CD4-positive, alpha-beta memory T cell (primary cell): ENCODE results near the gene C1QTNF4. TPM values are rescaled to one million over a fixed set of nuclear protein-coding genes. Genes with fewer than 3 reads are reported as not detected.

Source experiments
- CTCF ChIA-PET: fragments of 350-600 bp; sonication (Branson Sonifier 250); formaldehyde crosslinking; loops from one replicate; lab custom pipeline; 2021; ENCODE audit warnings: inconsistent platforms; ENCODE audit not compliant: partially characterized antibody; lab: Charles Lee
- POLR2A ChIA-PET: fragments of 350-600 bp; sonication (Branson Sonifier 250); formaldehyde crosslinking; loops from one replicate; lab custom pipeline; 2021; ENCODE audit not compliant: partially characterized antibody; lab: Charles Lee
- DNase-seq, 5 donors: peaks; one replicate each; pipeline versions ENCODE4 v3.0.0 to v3.0.0-alpha.2; 2020 to 2022; ENCODE audit warnings: mixed read lengths in 1 of 5
- H3K27ac ChIP-seq: one replicate; pipeline ENCODE4 v1.7.0; 2013; ENCODE audit warnings: low read depth, low read length
- H3K27me3 ChIP-seq: 2 replicates; pipeline ENCODE4 v1.7.0; 2013; ENCODE audit warnings: mild to moderate bottlenecking, low read length, moderate library complexity; ENCODE audit not compliant: insufficient read depth
- H3K36me3 ChIP-seq: 2 replicates; pipeline ENCODE4 v1.7.0; 2013; ENCODE audit warnings: mild to moderate bottlenecking, low read length, moderate library complexity; ENCODE audit not compliant: insufficient read depth
- H3K4me1 ChIP-seq: 2 replicates; pipeline ENCODE4 v1.7.0; 2013; ENCODE audit warnings: mild to moderate bottlenecking, low read length, moderate library complexity; ENCODE audit not compliant: insufficient read depth
- H3K4me3 ChIP-seq, 2 donors: one replicate each; pipeline ENCODE4 v1.7.0; 2013; ENCODE audit warnings: low read length in 2 of 2, mild to moderate bottlenecking in 1 of 2
- H3K9me3 ChIP-seq, 2 donors: one replicate each; pipeline ENCODE4 v1.7.0; 2013; ENCODE audit warnings: low read length in 2 of 2, control low read depth in 1 of 2; ENCODE audit not compliant: control insufficient read depth in 1 of 2
- H3K27ac Mint-ChIP-seq, 7 donors: one replicate each; pipeline ENCODE4 v1.8.0; 2020 to 2021; ENCODE audit warnings: mixed read lengths in 7 of 7, mild to moderate bottlenecking in 6 of 7, inconsistent platforms in 3 of 7, moderate library complexity in 3 of 7
- H3K27me3 Mint-ChIP-seq, 2 donors: one replicate each; pipeline ENCODE4 v1.8.0; 2020 to 2021; ENCODE audit warnings: mixed read lengths in 2 of 2
- H3K36me3 Mint-ChIP-seq, 2 donors: one replicate each; pipeline ENCODE4 v1.8.0; 2020 to 2021; ENCODE audit warnings: mixed read lengths in 2 of 2, inconsistent platforms in 1 of 2, mild to moderate bottlenecking in 1 of 2
- H3K4me1 Mint-ChIP-seq, 4 donors: one replicate each; pipeline ENCODE4 v1.8.0; 2020 to 2021; ENCODE audit warnings: mixed read lengths in 4 of 4, mild to moderate bottlenecking in 1 of 4
- H3K4me3 Mint-ChIP-seq, 8 donors: one replicate each; pipeline ENCODE4 v1.8.0; 2020 to 2021; ENCODE audit warnings: mixed read lengths in 8 of 8, mild to moderate bottlenecking in 7 of 8, moderate library complexity in 6 of 8, inconsistent platforms in 3 of 8
- H3K9me3 Mint-ChIP-seq, 8 donors: one replicate each; pipeline ENCODE4 v1.8.0; 2020 to 2021; ENCODE audit warnings: mixed read lengths in 8 of 8, mild to moderate bottlenecking in 5 of 8, inconsistent platforms in 3 of 8, moderate library complexity in 1 of 8
- intact Hi-C: fragments of 100-400 bp; cut with micrococcal nuclease; formaldehyde crosslinking; loops from one replicate; pipeline ENCODE4 v1.15.1; 2023
- polyA plus RNA-seq, 2 donors: library from polyadenylated mRNA; unstranded; fragments of 300-500 nt; fragmentation: Illumina TruSeq; gene quantifications; one replicate each; pipeline ENCODE4 v1.2.3, GENCODE V29; 2021
- total RNA-seq, 2 experiments: library from RNA; stranded (reverse); gene quantifications; one replicate each; pipeline ENCODE4 v1.2.3, GENCODE V29; 2021

The C1QTNF4 gene
- total and polyA plus RNA-seq, 4 experiments from 2014 or later = 0.44 to 0.61 TPM; not detected in 2

- Mint-ChIP-seq H3K4me1 (peaks cover 19 to 52% (median 37%) of the 10 kb centered on the region in 4 donors), H3K9me3 (peaks cover 0 to 3% (median 0%) of the 10 kb centered on the region in 8 donors), H3K36me3 (peaks cover 30 to 60% of the 10 kb centered on the region in 2 donors), H3K4me3 (peak overlapping the region; percentile 97 to 100 (median 100)), H3K27me3 (peaks cover 0 to 1% of the 10 kb centered on the region in 2 donors), H3K27ac (peak overlapping the region in 6 of 7 donors; percentile 22 to 100 (median 86))
- Histone ChIP-seq H3K9me3 (no peaks in the 10 kb centered on the region), H3K4me1 (peaks cover 42% of the 10 kb centered on the region), H3K36me3 (peaks cover 36% of the 10 kb centered on the region), H3K4me3 (peak overlapping the region in 1 of 2 donors; percentile 80), H3K27me3 (no peaks in the 10 kb centered on the region), H3K27ac (peak overlapping the region; percentile 83)
- CTCF ChIA-PET = interaction anchor here (1.5 to 2.1 kb wide), 2 partner anchors 13 to 24 kb away, joined by 4 to 7 read pairs; no protein-coding TSS in a partner anchor
- DNase-seq = no peak
- intact Hi-C loops = loop anchor here (2.0 to 10.0 kb wide), 6 partner anchors 13 to 641 kb away; partner anchors contain the start of genes ACP2, ARFGAP2, CSTPP1 and FNBP4
- POLR2A ChIA-PET = interaction anchor here (1.1 to 3.4 kb wide), 5 partner anchors 11 to 329 kb away, joined by 3 to 52 read pairs (median 8); partner anchors contain the start of genes ACP2, AGBL2, CELF1 and NUP160
These were observed 16.7 kb downstream of the C1QTNF4 start for GRCh38 chr11:47577460-47578041.

GRCh38 chr11:47573321-47573720, 20.9 kb downstream of the C1QTNF4 start:
- intact Hi-C loops = loop anchor here (10.0 kb wide), 1 partner anchor 399 kb away; the partner anchor contains the start of gene ARFGAP2
- DNase-seq = no peak
- H3K36me3 Mint-ChIP-seq = peaks cover 21 to 55% of the 10 kb centered on the region in 2 donors
- no peaks in the 10 kb centered on the region for H3K9me3 Mint-ChIP-seq
- H3K4me1 Mint-ChIP-seq = peaks cover 10 to 33% (median 20%) of the 10 kb centered on the region in 4 donors
- ChIA-PET CTCF (interaction anchor here (1.6 kb wide), 1 partner anchor 8 kb away, joined by 7 read pairs; the partner anchor contains the start of gene PTPMT1), POLR2A (interaction anchor here (2.1 kb wide), 1 partner anchor 9 kb away, joined by 9 read pairs; the partner anchor contains the start of gene PTPMT1)
- Histone ChIP-seq H3K9me3 (no peaks in the 10 kb centered on the region), H3K27ac (no peak overlapping the region), H3K27me3 (no peaks in the 10 kb centered on the region), H3K36me3 (peaks cover 39% of the 10 kb centered on the region), H3K4me1 (peaks cover 29% of the 10 kb centered on the region), H3K4me3 (no peak overlapping the region)
- H3K27ac Mint-ChIP-seq = peak overlapping the region in 1 of 7 donors; percentile 46
- no peaks in the 10 kb centered on the region for H3K27me3 Mint-ChIP-seq
- H3K4me3 Mint-ChIP-seq = no peak overlapping the region

DNA sequence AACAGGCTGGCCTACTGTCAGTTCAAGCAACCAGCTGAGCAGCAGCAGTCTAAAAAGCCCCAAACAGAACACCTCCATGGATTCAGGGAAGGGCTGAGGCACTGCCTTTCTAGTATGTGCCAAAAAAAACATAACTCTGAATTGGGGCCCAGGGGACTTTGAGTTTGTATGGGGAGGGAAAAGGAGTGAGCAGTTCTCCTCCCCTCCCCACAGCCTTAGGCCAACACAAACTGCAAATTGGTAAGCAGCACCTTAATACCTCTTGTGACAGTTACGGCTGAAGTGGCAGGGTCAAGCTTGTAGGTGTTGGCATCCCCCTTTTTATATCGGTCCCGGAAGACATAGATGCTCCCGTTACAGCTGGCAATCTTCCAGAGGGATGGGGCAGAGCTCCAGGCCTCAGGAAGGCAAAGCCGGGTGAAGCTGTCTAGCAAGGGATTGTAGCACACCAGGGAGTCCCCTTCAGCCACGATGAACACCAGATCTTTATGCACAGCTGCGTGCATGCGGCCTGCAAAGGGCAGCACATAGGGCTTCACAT, 21.4 kb downstream of the C1QTNF4 start:
- ChIA-PET POLR2A (interaction anchor here (2.1 kb wide), 1 partner anchor 8 kb away, joined by 9 read pairs; the partner anchor contains the start of gene PTPMT1), CTCF (interaction anchor here (1.0 to 1.6 kb wide), 2 partner anchors 8 to 18 kb away, joined by 3 to 7 read pairs; partner anchors contain the start of gene PTPMT1)
- Histone ChIP-seq H3K27me3 (no peaks in the 10 kb centered on the region), H3K4me1 (peaks cover 23% of the 10 kb centered on the region), H3K4me3 (no peak overlapping the region), H3K9me3 (no peaks in the 10 kb centered on the region), H3K36me3 (peaks cover 39% of the 10 kb centered on the region), H3K27ac (no peak overlapping the region)
- intact Hi-C loops = loop anchor here (10.0 kb wide), 1 partner anchor 398 kb away; the partner anchor contains the start of gene ARFGAP2
- Mint-ChIP-seq H3K4me1 (peaks cover 10 to 27% (median 16%) of the 10 kb centered on the region in 4 donors), H3K9me3 (no peaks in the 10 kb centered on the region), H3K36me3 (peaks cover 21 to 55% of the 10 kb centered on the region in 2 donors), H3K27me3 (no peaks in the 10 kb centered on the region), H3K4me3 (no peak overlapping the region), H3K27ac (peak overlapping the region in 3 of 7 donors; percentile 22 to 52 (median 46))
- no peak for DNase-seq

GRCh38 chr11:47571895-47572294, 22.3 kb downstream of the C1QTNF4 start:
- no peaks in the 10 kb centered on the region for H3K27me3 ChIP-seq
- Mint-ChIP-seq H3K36me3 (peaks cover 17 to 50% of the 10 kb centered on the region in 2 donors), H3K27me3 (no peaks in the 10 kb centered on the region), H3K4me1 (peaks cover 5 to 20% (median 9%) of the 10 kb centered on the region in 4 donors), H3K4me3 (no peak overlapping the region), H3K9me3 (no peaks in the 10 kb centered on the region), H3K27ac (no peak overlapping the region)
- CTCF ChIA-PET = interaction anchor here (1.0 kb wide), 1 partner anchor 17 kb away, joined by 3 read pairs; no protein-coding TSS in a partner anchor
- H3K27ac ChIP-seq = no peak overlapping the region
- DNase-seq = no peak
- POLR2A ChIA-PET = no interaction called here
- no peaks in the 10 kb centered on the region for H3K9me3 ChIP-seq
- H3K4me1 ChIP-seq = peaks cover 16% of the 10 kb centered on the region
- intact Hi-C loops = loop anchor here (10.0 kb wide), 1 partner anchor 397 kb away; the partner anchor contains the start of gene ARFGAP2
- no peak overlapping the region for H3K4me3 ChIP-seq
- peaks cover 36% of the 10 kb centered on the region for H3K36me3 ChIP-seq

DNA sequence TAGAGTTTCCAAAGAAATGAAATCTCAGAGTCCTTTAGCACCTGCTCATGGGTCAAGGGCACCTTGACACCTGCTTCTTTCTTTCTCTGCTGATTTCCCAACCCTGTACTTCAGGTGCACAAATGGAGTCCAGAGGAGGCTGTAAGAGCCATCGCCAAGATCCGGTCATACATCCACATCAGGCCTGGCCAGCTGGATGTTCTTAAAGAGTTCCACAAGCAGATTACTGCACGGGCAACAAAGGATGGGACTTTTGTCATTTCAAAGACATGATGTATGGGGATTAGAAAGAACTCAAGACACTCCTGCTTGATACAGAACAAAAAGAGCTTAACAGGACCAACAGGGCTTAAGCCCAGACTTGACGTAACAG, 22.9 kb downstream of the C1QTNF4 start:
- H3K4me1 Mint-ChIP-seq = peaks cover 11 to 20% (median 13%) of the 10 kb centered on the region in 4 donors
- H3K9me3 ChIP-seq = no peaks in the 10 kb centered on the region
- peaks cover 16% of the 10 kb centered on the region for H3K4me1 ChIP-seq
- H3K4me3 ChIP-seq = no peak overlapping the region
- H3K27ac Mint-ChIP-seq = peak overlapping the region in 2 of 7 donors; percentile 1 to 60
- no peak overlapping the region for H3K4me3 Mint-ChIP-seq
- intact Hi-C loops = loop anchor here (10.0 kb wide), 1 partner anchor 397 kb away; the partner anchor contains the start of gene ARFGAP2
- ChIA-PET CTCF (no interaction called here), POLR2A (interaction anchor here (0.6 kb wide), 1 partner anchor 357 kb away, joined by 4 read pairs; the partner anchor contains the start of gene DDB2)
- H3K36me3 ChIP-seq = peaks cover 34% of the 10 kb centered on the region
- H3K27ac ChIP-seq = no peak overlapping the region
- H3K9me3 Mint-ChIP-seq = no peaks in the 10 kb centered on the region
- H3K36me3 Mint-ChIP-seq = peaks cover 17 to 49% of the 10 kb centered on the region in 2 donors
- no peaks in the 10 kb centered on the region for H3K27me3 ChIP-seq
- no peaks in the 10 kb centered on the region for H3K27me3 Mint-ChIP-seq
- no peak for DNase-seq

DNA sequence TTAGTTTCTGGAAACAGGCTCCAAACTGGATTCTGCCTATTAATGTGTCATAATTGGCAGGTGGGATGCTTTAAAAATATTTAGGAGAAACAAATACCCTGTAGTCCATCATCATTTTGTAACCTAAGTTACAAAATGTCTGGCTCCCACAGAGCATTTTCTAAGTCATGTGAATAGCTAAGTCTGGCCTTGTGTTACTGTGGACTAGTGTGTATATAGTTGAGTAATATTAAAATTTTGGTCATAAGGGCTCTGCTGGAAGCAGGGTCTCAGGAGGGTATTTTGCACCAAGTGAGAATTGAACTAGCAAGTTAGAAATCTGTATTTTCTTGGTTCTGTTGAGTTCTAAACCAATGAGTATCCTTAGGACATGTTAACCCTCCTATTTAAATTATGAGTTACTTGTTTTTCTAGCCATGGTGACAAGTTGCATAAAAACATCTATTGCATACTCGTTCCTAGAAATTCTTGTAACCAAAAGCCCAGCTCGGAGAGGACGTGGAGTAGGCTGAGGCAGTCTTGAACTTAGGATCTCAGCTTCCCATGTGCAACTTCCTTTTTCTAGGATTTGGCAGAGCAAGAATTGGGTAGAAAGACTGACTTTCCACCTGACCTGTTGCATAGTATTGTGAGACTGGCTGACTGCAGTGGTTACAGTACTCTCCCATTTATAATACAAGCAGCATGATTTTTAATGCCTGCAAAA, 23.4 kb downstream of the C1QTNF4 start:
- Histone ChIP-seq H3K4me3 (no peak overlapping the region), H3K27ac (no peak overlapping the region), H3K36me3 (peaks cover 34% of the 10 kb centered on the region), H3K27me3 (no peaks in the 10 kb centered on the region), H3K9me3 (no peaks in the 10 kb centered on the region), H3K4me1 (peaks cover 17% of the 10 kb centered on the region)
- H3K36me3 Mint-ChIP-seq = peaks cover 17 to 49% of the 10 kb centered on the region in 2 donors
- H3K27ac Mint-ChIP-seq = peak overlapping the region in 1 of 7 donors; percentile 1
- ChIA-PET POLR2A (interaction anchor here (0.6 to 7.6 kb wide), 3 partner anchors 8 to 356 kb away, joined by 4 to 52 read pairs (median 5); partner anchors contain the start of genes CELF1, DDB2, KBTBD4 and NDUFS3), CTCF (interaction anchor here (1.2 kb wide), 1 partner anchor 18 kb away, joined by 4 read pairs; the partner anchor contains the start of gene CELF1)
- H3K9me3 Mint-ChIP-seq = no peaks in the 10 kb centered on the region
- H3K4me3 Mint-ChIP-seq = no peak overlapping the region
- peaks cover 13 to 24% (median 16%) of the 10 kb centered on the region in 4 donors for H3K4me1 Mint-ChIP-seq
- H3K27me3 Mint-ChIP-seq = no peaks in the 10 kb centered on the region
- no peak for DNase-seq
- intact Hi-C loops = loop anchor here (10.0 kb wide), 1 partner anchor 396 kb away; the partner anchor contains the start of gene ARFGAP2
